ENCODE measurements around the gene BAMBI.
A peak's percentile ranks its signal among the peaks of the same experiment; 100 is the strongest.

Gene BAMBI

DNA sequence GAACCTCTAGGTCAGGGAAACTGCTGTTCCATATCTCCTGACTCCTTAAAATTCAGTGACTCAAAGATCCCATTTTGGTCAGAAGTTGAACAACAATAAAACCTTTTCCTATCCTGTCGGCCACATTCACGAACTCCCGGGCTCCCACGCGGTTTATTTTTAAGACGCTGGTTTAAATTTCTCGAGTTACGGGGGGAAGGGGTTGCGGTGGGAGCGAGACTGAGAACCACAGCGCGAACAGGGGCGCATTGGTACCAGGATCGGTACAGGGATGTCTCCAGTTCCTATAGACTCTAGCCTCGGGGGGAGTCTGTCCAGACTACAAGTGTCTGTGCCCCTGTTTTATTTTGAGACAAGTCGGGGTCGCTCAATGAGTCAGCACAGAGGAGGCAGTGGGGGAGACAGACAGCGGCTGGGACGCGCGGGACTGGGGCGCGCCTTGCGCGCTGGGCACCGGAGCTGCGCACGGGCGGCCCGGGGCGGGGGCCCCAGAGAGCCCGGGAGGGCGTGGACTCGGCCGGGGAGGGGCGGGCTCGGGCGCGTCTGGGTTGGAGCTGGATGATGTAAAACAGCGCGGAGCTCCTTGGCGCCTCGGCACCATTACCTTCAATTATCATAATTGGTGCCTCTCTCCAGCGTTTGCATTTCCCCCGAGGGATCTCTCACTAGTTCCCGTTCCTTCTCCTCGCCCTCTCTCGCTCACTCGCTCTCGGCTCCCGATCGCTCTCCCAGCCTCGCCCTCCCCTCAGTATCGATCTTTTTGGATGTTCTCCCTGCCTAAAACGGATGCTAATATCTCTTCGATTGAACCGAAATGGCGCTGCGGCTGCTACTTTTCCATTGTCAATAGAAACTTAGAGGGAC is 8.7 kb upstream of the BAMBI start:
- Histone ChIP-seq H4K20me1 (no peaks in the 10 kb centered on the region), H3K4me1 (peaks cover 6 to 17% (median 11%) of the 10 kb centered on the region in 10 experiments; a peak in 15 of 20 replicates), H3K4me3 (peak overlapping the region; percentile 57 to 71 (median 65)), H3K4me2 (peak overlapping the region; percentile 79 to 97 (median 93)), H3K9ac (peak overlapping the region; percentile 31 to 77 (median 56); a peak in 21 of 22 replicates), H3K27ac (peak overlapping the region in 3 of 11 experiments; percentile 5 to 39 (median 19); a peak in 3 of 22 replicates), H3K27me3 (peaks cover 6 to 39% (median 28%) of the 10 kb centered on the region in 11 experiments; a peak in 19 of 22 replicates), H3K9me3 (replicated peaks in 1 of 11) (no peaks in the 10 kb centered on the region), H3K36me3 (no peaks in the 10 kb centered on the region)
- TF ChIP-seq Cebpa-rat (IDR thresholded peaks at IDR 0.05), result no peak

DNA sequence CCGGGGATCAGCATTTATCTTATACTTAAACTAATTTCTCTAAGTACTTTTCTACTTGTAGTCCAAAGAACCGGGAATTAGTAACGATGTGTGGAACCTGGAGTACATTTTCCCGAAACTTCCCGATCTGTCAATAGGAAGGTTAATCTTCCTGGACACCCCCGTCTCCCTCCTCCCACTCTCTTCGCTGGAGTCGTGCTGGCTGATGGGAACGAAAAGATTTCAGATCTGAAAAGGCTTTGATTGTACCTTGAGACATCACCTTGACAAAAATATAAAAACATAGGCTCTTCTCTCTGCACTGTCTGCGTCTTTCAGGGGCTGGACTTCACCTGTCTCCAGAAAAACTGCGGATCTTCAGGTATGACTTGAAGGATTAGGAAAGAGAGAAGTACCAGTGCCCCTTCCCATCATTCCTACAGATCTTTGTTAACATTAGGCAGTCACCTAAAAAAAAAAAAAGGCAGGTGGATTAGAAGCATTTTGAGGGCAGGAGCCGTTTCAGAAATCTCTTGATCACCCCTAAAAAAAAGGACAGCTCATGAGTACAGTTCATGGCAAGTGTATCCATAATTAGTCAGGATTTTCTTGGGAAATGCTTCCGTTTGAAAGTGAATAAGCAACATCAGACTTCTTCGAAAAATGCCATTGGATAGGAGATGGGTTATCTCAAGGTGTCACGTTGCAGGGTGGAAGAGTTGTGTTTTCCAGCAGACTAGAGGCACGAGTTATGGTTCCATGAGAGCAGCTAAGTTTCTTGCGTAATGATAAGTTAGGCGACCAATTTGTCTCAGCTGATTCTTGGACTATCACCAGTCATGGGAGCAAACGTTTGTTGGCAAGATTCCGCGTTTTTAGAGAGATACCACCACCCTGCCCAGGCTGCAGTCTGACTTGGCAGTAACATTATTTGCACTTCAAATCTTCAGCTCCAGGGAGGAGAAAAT is 7.8 kb upstream of the BAMBI start:
- Histone ChIP-seq H3K27ac (peak overlapping the region in 1 of 11 experiments; percentile 19; a peak in 1 of 22 replicates), H3K9me3 (replicated peaks in 1 of 11) (no peaks in the 10 kb centered on the region), H3K4me3 (peak overlapping the region; percentile 57 to 71 (median 65)), H3K4me1 (peaks cover 6 to 16% (median 11%) of the 10 kb centered on the region in 10 experiments; a peak in 15 of 20 replicates), H3K27me3 (peaks cover 6 to 39% (median 28%) of the 10 kb centered on the region in 11 experiments; a peak in 19 of 22 replicates), H4K20me1 (no peaks in the 10 kb centered on the region), H3K36me3 (no peaks in the 10 kb centered on the region), H3K4me2 (peak overlapping the region; percentile 79 to 97 (median 93)), H3K9ac (peak overlapping the region in 9 of 11 experiments; percentile 38 to 77 (median 68); a peak in 17 of 22 replicates)
- TF ChIP-seq Cebpa-rat (IDR thresholded peaks at IDR 0.05), result no peak

- H4K20me1 ChIP-seq, result peaks cover 0 to 25% (median 23%) of the 10 kb centered on the region in 11 experiments; a peak in 11 of 22 replicates
- no peak overlapping the region for H3K27ac ChIP-seq
- TF ChIP-seq Cebpa-rat (IDR thresholded peaks at IDR 0.05), result no peak
- H3K4me3 ChIP-seq, result no peak overlapping the region
- no peaks in the 10 kb centered on the region for H3K9me3 ChIP-seq (replicated peaks in 1 of 11)
- no peaks in the 10 kb centered on the region for H3K36me3 ChIP-seq
- H3K4me2 ChIP-seq, result no peak overlapping the region
- peaks cover 5 to 25% (median 22%) of the 10 kb centered on the region in 11 experiments; a peak in 19 of 22 replicates for H3K27me3 ChIP-seq
- H3K4me1 ChIP-seq, result peaks cover 7 to 24% (median 12%) of the 10 kb centered on the region in 10 experiments; a peak in 19 of 20 replicates
- no peak overlapping the region for H3K9ac ChIP-seq
Observed at GRCh38 chr10:28674782-28675181, 2.5 kb upstream of the BAMBI start.

GRCh38 chr10:28676326-28676967 is 874 bp upstream of the BAMBI start:
- peaks cover 20 to 40% (median 28%) of the 10 kb centered on the region in 10 experiments for H3K4me1 ChIP-seq
- peaks cover 0 to 41% (median 39%) of the 10 kb centered on the region in 11 experiments; a peak in 13 of 22 replicates for H4K20me1 ChIP-seq
- H3K27ac ChIP-seq, result peak overlapping the region in 6 of 11 experiments; percentile 9 to 48 (median 30); a peak in 7 of 22 replicates
- TF ChIP-seq Cebpa-rat (IDR thresholded peaks at IDR 0.05), result no peak
- peak overlapping the region; percentile 82 to 99 (median 96) for H3K4me3 ChIP-seq
- H3K9ac ChIP-seq, result peak overlapping the region; percentile 67 to 94 (median 89)
- peaks cover 0 to 7% (median 3%) of the 10 kb centered on the region in 11 experiments; a peak in 9 of 22 replicates for H3K36me3 ChIP-seq
- peak overlapping the region; percentile 86 to 99 (median 95) for H3K4me2 ChIP-seq
- H3K27me3 ChIP-seq, result peaks cover 5 to 24% (median 19%) of the 10 kb centered on the region in 11 experiments; a peak in 19 of 22 replicates
- no peaks in the 10 kb centered on the region for H3K9me3 ChIP-seq (replicated peaks in 1 of 11)

DNA sequence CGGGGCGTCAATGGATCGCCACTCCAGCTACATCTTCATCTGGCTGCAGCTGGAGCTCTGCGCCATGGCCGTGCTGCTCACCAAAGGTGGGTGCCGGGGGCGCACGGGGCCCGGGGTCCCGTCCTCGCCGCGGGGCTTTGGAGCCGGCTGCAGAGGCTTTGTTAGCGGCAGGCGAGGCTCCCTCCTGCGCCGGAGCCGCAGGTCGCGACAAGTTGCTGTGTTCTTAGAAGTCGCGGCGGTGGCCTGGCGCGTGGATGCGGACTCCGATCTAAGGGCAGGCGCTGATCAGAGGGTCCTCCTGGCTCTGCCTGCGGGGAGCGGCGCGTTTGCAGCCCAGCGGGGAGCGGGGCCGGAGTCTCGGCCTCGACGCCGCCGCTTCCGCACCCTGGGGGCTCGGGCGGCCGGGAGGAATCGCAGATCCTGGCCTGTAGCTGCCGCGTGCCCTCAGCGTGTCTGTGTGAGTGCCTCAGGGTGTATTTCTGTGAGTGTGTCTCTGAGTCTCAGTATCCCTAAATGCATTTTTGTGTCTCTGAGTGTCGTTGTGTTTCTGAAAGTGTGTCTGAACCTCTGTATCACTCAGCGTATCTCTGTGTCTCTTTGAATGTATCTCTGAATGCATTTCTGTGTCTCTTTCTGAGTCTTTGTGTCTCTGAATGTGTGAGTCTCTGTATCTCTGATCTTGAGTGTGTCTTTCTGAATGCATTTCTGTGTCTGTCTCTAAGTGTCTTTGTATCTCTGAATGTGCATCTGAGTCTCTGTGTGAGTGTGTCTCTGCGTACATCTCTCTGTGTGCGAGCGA is 766 bp downstream of the BAMBI start:
- H4K20me1 ChIP-seq, result peaks cover 0 to 58% (median 49%) of the 10 kb centered on the region in 11 experiments; a peak in 13 of 22 replicates
- H3K9ac ChIP-seq, result peak overlapping the region; percentile 75 to 94 (median 89)
- peaks cover 5 to 24% (median 19%) of the 10 kb centered on the region in 11 experiments; a peak in 19 of 22 replicates for H3K27me3 ChIP-seq
- H3K4me1 ChIP-seq, result peaks cover 35 to 47% (median 40%) of the 10 kb centered on the region in 10 experiments
- no peak for TF ChIP-seq Cebpa-rat (IDR thresholded peaks at IDR 0.05)
- peak overlapping the region; percentile 82 to 99 (median 96) for H3K4me3 ChIP-seq
- peaks cover 0 to 23% (median 20%) of the 10 kb centered on the region in 11 experiments; a peak in 15 of 22 replicates for H3K36me3 ChIP-seq
- peak overlapping the region; percentile 2 to 90 (median 84); a peak in 21 of 22 replicates for H3K27ac ChIP-seq
- peak overlapping the region; percentile 90 to 99 (median 94) for H3K4me2 ChIP-seq
- H3K9me3 ChIP-seq (replicated peaks in 1 of 11), result no peaks in the 10 kb centered on the region

DNA sequence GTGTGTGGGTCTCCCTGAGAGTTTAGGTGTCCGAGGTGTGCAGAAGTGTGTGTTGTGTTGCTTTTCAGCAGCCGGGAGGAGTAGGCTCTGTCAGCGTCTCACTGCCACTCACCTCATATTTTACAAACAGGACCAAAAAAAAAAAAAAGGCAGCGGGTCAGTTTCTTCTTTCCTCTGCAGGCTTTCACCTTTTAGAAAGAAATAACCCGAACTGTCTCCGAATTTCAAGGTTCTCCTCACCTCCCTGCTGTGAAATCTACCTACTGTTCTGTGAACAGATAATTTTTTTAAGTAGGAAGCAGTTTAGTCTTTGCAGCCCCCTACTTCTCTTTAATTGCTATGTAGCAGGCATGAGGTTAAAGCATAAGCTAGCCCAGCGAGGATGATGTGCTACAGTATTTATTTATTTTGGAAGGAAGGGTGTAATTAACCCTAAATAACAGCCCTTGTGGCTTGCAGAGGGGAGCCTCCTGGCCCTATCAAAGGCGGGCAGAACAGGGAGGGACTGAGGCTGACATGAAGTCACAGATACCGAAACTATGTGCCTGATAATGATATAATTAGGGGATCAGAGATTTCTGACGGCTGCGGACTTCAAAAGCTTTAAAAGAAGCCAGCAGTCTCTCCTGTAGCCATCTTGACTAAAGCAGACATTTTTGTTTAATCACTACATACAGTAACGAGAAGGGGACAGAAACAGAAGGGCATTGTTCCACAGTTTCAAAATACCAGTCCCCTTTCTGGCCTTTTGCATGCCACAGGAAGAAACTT is 1.6 kb downstream of the BAMBI start:
- Histone ChIP-seq H4K20me1 (peaks cover 0 to 65% (median 49%) of the 10 kb centered on the region in 11 experiments; a peak in 13 of 22 replicates), H3K9ac (peak overlapping the region; percentile 75 to 94 (median 89); a peak in 21 of 22 replicates), H3K4me3 (peak overlapping the region; percentile 82 to 99 (median 96)), H3K9me3 (replicated peaks in 1 of 11) (no peaks in the 10 kb centered on the region), H3K4me1 (peaks cover 35 to 53% (median 45%) of the 10 kb centered on the region in 10 experiments), H3K27me3 (peaks cover 5 to 24% (median 19%) of the 10 kb centered on the region in 11 experiments; a peak in 19 of 22 replicates), H3K27ac (peak overlapping the region in 10 of 11 experiments; percentile 5 to 90 (median 84); a peak in 19 of 22 replicates), H3K36me3 (peaks cover 0 to 30% (median 28%) of the 10 kb centered on the region in 11 experiments; a peak in 15 of 22 replicates), H3K4me2 (peak overlapping the region; percentile 90 to 99 (median 94))
- no peak for TF ChIP-seq Cebpa-rat (IDR thresholded peaks at IDR 0.05)

All from BLaER1 treated with 17β-estradiol and CSF1 and Interleukin-3, amounts not matched to agents 10 nM and 100 nM (cell line).